Activated CD8-positive, alpha-beta memory T cell treated with anti-CD3 and anti-CD28 coated beads, Interleukin-2, amount 50 U/mL, for 24 hours (primary cell): Measurements from ENCODE around the gene PRKN.
"Not testable (repeated sequence)": the region's sequence is repeated elsewhere in the genome, so short reads cannot be mapped to it uniquely, and the experiment has no call there.

ENCODE experiments used
- DNase-seq: peaks from one replicate; pipeline ENCODE4 v3.0.0-alpha.2; 2020; ENCODE audit errors: extremely low read depth

PRKN gene

DNA sequence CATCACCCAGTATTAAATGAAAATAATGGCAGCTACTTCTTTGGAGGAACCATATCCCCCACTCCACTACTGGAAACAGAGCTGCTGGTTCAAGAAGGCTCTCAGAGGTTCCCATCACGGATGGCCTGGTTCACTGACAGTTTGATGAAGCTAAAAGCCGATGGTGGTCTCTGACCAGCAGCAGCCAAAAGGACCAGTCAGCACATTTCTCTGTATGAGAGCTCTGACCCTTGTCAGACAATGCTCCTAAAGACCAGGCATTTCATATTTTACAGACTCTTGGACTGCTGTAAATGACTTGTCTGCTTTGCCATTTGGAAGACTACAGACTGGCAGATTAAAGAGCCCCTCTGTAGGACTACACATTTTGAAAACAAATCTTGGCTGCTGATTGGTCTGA is 16.6 kb downstream of the PRKN start:
- DNase-seq, result no peak

DNA sequence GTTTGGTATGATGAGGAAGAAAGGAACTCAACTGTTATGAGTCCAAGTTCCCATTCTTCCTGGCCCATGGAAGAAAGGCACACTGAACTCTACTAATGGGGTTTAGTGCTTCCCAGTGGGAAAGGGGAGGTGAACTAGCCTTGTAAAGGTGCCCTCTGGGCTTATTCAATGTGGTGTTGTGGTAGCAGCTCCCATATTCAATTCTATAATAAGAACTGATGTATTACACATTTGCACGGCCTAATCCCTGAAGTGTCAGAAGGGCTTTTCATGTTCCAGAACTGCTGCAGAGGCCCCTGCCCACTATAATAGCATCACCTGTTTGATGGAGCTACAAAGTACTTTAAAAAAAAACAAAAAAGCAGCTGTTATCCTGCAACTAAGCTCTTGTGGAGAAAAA is 17.1 kb downstream of the PRKN start:
- DNase-seq, result no peak

DNA sequence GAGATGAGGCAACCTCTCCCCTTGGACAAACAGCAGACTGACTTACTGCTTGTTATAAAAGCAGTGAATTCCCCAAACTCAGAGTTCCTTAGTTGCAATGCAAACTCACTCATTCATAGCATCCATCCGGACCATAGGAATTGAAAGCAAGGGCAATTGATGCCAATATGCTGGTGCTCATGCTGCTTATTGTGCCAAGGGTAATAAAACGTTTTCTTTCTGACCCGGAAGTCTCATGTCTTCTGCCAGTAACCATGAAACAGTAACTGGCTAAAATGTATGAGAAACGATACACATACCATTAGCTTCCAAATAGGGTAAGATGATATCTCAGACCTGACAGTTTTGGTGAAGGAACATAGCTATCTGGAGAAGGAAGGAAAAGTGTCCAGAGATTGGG is 18.1 kb downstream of the PRKN start:
- no peak for DNase-seq

DNA sequence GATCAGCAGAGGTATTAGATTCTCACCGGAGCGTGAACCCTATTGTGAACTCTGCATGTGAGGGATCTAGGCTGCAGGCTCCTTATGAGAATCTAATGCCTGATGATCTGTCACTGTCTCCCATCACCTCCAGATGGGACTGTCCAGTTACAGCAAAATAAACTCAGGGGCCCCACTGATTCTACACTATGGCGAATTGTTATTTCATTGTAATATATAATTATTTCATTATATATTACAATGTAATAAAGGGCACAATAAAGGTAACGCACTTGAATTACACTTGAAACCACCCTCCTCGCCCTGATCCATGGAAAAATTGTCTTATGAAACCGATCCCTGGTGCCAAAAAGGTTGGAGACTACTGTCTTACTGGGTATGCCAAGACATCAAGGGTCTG is 18.6 kb downstream of the PRKN start:
- no peak for DNase-seq

DNA sequence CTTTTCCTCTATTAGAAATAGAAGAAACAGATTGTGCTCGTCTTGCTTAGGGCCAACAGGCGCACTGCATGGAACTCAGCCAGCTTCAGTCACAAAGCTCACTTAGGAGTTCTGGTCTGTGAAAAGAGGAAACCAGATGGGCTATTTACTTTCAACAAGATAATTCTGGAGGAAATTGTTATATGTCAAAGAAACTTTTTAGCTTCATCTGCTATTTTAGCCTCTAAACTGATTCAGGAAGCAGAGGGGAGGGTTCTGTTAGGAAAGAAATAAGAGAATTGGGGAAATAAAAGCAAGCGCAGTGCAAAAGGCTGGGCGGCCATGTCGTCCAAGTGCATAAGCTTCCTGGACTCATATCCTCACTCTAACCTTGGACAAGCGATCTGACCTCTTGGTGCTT is 21.3 kb downstream of the PRKN start:
- DNase-seq, result no peak

DNA sequence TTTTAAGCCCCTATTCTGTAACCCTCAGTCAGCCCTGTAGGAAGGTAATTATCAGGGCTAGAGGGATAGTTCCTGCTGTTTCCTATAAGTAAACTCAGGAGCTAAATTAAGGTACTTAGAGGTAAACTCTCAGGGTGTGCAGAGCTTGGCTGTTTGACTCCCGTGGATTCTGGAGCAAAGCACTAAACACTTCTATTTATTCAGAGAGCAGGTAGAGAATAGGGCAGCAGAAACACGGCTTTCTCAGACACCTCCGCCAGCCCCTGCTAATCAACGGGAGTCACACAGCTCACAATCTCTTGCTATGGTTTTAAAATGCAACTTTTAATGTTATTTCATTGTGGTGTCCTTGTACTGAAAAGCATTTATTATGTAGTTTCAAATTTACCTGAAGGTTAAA is 21.8 kb downstream of the PRKN start:
- no peak for DNase-seq

DNA sequence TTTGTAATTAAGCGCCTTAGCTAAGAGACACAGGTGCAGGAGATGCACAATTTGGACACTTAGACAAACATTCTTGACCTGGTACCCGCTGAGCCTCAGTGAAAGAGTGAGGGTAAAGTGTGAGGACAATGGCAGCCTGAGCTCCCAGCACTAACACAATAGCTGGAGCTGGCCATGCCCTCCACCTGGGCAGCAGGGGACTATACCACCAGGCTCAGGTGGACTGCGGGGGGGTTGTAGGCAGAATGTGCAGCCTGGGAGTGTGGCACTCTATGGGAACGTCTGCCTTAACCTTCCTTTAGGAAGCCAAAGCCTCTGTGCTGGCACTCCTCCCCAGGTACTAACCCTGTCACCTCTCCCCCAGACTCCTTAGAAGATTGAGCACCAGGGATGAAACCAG is 23.6 kb downstream of the PRKN start:
- no peak for DNase-seq

DNA sequence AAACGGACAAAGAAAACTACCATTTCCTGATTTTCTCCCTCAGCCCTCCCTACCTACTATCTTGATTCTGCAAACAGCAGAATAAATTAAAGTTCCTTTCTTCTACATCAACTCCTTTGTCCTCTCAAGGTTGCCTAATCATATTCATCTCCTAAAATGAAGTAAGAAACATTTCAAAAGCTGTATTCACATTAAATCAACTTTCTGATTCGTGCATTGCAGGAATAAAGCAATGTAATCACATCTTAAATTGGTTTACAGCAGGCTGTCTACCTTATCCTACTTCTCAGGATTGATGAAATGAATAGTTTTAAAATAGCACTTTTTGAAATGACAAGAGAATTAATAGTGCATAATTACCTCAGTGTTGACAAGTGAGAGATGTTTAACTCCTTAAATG is 25.1 kb downstream of the PRKN start:
- DNase-seq, result no peak

DNA sequence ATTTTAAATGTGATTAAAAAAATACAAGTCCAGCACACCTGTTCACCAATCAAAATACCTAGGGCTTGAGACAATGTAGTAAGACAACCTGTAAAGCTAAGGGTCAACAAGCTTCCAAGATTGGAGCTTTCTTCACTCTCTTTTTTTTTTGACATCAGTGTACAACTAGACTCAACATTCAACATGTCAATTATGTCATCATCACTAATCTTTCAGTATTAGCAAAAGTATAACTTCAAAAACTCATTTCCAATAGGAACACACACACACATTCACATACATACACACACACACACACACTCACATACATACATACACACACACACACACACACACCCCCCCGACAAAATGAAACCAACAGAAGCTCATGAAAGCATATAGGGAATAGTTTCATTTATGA is 26.0 kb downstream of the PRKN start:
- DNase-seq, result no peak

DNA sequence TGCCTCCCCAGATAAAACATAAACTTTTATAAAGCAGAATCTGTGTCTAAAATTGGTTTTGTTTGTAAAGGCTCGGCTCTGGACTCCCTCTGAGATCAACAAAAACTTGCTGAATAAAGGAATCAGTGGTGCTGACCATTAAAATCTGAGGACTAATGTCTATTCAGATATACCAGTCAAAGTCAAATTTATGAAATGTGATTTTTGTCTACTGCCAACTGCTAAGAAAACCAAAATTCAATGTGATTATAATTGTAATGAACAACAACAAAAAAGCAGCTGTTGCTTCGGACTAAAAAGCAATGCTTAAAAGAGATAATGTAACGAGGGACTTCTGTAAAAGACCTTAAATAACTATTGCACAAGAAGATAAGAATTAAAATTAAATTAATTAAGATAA is 26.6 kb downstream of the PRKN start:
- DNase-seq, result no peak

DNA sequence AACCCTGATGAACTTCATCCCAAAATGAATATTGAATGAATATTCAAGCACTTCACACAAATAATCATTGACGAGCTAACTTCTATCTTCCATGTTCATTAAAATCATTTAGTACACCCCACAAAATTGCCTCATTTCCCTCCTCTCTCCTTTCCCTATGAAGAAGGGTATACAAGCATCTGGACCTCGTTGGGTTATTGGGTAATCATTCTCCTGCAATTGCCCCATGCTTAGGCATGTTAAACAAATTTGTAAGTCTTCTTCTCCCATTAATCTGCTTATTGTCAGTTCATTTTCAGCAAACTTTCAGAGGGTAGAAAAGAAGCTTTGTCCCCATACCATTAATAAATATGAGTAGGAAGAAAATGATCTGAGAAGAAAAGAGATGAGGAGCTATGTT is 27.6 kb downstream of the PRKN start:
- DNase-seq, result no peak

DNA sequence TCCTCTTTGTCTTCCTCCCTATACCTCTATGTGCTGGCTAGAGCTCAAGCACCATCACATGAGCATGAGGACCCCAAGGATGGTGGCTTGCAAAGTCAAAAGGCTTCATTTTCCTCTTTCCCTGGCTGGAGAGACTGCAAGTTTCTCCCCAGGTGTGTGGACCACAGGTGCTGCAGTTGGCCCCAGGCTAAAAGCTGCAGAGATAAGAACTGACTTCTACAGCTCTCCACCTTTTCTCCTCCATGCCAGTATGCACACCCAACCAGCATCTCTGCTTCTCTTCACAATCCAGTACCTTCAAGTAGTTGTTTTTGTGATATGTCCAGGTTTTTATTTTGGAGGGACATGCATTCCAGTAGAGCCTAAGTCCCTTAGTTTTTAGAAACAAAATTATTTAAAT is 29.1 kb downstream of the PRKN start:
- DNase-seq, result no peak

DNA sequence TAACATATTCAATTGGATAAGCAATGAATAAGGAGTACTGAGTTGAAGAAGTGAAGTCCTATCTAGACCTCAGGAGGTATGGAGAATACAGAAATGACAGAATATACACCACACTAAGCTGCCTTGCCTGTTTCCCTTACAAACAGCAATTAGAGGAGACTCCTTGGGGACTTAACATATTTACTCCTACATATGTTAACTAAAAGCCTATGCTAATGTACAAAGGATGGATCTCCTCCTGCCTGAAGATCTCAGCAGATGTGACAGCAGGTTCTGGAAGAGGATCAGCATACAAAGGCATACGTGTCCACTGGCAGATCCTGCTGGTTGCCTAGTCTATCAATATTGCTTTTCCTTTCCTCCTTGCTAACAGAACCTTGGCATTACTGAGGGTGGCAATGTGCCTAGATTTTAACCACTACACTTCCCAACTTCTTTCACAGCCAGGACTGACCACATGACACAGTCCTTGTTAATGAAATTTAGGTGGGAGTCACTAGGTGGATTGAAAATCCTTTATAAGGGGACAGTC is 29.6 kb downstream of the PRKN start:
- no peak for DNase-seq

DNA sequence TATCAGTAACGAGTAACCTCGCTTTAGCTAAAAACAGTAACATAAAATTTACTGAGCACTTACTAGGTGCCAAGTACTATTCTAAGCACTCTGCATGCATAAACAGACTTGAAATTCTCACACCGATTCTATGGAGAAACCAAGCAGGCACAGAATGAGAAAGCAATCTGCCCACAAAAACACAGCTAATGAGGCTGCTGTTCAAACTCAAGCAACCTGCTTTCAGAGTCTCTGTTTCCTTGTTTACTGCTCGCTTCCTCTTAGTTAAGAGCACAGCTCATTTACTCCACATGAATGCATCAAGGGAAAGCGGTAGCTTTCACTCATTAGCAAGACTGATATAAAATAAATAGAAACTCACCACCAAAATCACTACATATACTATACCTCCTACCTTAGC is 37.4 kb downstream of the PRKN start:
- DNase-seq, result no peak

DNA sequence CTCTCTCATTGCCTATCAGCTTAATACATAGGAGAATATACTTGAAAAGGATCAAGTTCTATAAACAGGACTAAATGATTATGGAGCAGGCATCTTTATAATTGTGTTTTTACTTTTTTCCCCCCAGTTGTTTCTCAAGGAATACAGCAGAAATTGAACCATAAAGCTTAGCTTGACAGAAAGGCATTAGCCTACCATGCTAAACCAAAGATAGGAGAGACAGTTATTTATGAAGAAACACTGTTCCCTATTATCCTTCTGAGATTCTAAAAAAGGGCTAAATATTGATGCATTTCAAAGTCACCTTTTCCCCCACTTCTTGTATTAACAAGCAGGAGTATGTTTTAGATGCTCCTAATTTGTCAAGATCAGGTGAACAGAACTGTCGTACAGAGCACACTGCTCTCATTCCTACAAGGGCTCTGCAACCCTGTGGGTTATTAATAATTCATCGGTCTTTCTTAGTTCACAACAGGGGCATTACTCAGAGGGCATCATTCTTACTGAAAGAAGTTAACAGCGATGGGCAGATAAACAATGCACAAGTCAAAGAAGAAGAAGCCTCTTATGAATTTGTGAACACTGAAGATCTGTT is 38.7 kb downstream of the PRKN start:
- DNase-seq, result no peak

DNA sequence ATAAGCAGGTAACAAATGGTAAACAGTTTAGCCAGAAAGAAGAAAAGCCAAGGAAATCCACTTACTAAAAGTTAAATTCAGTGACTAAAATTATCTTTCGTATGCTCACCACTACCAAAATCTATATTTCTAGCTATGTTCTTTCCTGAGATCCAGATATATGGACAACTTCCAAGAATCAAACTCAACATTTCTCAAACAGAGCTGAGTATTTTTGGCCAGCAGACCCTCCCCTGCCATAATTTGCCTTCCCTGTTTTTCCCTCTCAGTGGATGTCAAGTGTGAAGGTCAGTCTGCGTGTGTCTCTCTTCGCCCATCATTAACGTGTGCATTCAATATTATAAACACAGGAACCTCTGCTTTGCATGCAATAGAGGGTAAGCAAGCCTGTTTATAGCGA is 42.0 kb downstream of the PRKN start:
- DNase-seq, result no peak

DNA sequence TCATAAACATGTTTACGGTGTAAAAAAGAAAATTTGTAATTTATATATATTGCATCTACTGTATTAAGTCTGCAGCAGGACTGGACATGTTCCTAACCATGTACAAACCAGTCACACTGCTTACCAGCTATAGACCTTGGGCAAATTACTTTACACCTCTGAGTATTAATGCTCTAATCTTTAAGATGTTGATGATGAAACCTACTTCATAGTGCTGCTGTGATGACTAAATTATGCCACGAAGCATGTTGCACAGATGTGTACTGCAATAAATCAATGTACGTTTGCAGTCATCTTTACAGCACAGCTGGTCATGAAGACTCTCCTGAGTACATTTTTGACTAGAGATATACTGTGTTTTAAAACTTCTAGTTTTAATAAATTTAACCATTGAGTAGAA is 42.6 kb downstream of the PRKN start:
- DNase-seq, result no peak

DNA sequence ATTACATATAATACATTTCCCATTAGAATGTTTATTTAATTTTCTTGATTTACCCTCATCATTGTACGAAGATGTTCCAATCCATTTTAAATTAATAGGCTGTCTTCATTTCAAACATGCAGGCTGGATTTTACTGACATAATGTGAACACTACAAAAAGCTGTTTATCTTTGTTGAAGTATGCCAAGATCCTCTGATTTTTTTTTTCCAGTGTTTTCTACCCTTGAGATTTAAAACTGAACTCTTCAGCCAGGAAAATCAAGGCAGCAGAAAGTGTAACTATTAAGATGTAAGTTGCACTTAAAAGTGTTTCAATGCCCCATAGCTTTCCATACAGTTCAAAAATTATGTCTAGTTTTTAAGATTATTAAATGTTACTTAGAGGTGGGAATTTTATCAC is 43.5 kb downstream of the PRKN start:
- DNase-seq, result no peak

DNA sequence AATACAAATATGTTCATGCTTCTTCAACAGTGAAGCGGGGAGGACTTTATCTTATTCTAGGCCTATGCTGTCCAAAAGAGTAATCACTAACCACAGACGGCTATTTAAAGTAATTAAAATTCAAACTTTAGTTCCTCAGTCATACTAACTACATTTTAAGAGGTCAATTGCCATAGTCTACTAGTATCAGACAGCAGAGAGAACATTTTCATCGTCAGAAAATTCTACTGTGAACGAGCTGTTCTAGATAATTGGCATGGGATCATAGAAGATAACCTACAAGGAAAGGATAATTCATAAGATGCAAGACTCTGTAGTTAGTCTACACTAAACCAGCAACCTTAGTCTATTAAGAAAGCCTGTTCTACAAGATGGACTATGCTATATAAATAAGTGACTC is 44.4 kb downstream of the PRKN start:
- DNase-seq, result no peak

DNA sequence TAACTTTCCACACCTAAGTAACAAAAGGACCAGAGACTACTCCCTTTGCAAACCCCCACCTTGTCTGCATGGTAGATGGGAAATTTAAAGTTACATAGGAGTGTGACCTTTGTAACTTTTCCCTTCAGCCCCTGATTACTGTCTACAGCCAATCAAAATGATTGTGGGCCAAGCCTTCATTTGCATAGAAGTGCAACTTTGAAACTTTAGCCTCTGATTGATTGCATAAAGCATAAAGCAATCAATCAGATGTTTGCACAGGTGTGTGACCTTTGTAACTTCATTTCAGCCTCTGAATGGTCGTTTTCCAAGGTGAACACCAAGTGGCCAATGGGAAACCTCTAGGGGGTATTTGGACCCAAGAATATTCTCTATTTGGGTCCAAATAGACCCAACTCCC is 46.1 kb downstream of the PRKN start:
- no peak for DNase-seq

DNA sequence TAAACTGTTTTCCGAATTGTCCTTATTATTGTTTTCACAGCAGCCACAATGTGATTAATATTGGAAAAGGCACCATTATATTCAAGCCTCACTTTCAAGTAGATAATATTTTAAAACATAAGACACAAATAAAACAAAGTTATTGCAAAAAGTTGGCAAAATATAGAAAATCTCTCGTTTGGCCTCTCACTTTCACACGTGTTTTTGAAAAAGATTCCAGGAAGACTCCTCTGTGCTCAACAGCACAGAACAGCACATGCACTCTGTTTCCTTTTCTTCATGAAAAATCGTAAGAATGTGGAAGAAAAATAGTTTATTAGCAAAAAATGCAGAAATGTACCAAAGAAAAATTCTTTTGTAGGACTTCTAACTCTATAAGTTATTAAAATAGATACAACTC is 46.7 kb downstream of the PRKN start:
- no peak for DNase-seq

DNA sequence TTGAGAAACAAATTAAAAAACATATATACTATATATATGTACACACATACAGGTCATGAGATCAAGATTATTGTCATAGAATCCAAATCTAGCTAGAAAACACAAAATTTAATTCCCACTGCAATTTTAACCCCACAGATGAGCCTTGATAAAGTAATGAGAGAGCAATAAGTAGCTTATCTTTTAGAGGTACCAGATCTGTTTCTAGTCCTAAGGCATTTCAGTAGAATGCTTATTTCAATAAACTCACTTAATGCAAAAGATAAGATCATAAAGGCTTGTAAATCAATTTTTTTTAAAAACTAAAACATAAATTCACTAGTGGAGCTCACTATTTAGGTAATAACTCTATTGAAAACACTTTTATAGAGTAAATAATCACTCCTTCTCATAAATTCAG is 47.2 kb downstream of the PRKN start:
- no peak for DNase-seq

DNA sequence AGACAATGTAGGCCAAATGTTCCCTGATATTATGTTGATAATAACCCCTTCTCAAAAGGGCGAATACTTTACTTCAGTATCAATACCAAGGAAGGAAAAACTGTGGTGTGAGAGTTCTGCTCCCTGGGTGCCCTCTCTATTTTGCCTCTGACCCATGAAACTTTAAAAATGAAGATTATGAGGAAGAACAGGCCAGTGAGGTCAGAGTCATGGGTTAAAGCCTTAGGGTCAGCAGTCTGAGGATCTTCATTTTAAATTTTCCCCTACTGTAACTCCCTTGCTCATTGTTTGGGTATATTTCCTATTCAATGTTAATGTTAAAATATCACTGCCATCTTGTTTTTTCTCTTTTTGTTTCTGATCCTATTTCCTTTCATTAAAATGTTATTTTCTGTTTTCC is 47.9 kb downstream of the PRKN start:
- no peak for DNase-seq

DNA sequence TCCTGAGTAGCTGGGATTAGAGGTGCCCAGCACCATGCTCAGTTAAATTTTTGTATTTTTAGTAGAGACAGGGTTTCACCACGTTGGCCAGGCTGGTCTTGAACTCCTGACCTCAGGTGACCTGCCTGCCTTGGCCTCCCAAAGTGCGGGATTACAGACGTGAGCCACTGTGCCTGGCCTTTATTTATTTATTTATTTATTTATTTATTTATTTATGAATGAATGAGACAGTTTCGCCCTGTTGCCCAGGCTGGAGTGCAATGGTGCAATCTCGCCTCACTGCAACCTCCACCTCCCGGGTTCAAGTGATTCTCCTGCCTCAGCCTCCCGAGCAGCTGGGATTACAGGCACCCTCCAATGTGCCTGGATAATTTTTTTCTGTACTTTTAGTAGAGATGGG is 48.7 kb downstream of the PRKN start:
- DNase-seq, result not testable (repeated sequence)

DNA sequence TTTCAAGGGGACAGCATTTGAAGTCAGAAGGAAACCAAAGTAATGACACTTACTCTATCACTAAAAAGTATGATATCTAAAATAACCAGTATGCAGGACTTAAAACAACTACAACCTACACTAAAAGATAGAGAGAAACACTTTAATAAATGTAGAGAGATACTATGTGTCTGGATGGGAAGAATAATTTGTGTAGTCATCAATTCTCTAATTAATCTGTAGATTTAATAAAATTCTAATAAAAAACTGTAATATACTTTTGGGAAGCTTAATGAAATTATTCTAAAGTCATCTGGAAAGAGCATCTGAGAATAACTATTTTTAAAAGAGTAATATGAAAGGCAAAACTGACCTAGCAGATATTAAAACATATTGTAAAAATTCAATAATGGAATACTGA is 52.1 kb downstream of the PRKN start:
- DNase-seq, result no peak
